22Rv1 (cell line): ENCODE results near the gene CNTN4.

Source experiments
- H3K27ac ChIP-seq: fragments of 450-650 bp; 2 replicates; pipeline ENCODE4 v1.5.1; 2017
- ZFX ChIP-seq: fragments of 450-650 bp; IDR thresholded peaks from 2 replicates; pipeline ENCODE4 v1.6.1; 2017; ENCODE audit warnings: antibody characterized with exemption, borderline replicate concordance
- TF ChIP-seq, protein P1 (sequence below): fragments of 450-650 bp; IDR thresholded peaks from 2 replicates; pipeline ENCODE4 v1.5.1; 2017; ENCODE audit warnings: mild to moderate bottlenecking

Gene CNTN4

DNA sequence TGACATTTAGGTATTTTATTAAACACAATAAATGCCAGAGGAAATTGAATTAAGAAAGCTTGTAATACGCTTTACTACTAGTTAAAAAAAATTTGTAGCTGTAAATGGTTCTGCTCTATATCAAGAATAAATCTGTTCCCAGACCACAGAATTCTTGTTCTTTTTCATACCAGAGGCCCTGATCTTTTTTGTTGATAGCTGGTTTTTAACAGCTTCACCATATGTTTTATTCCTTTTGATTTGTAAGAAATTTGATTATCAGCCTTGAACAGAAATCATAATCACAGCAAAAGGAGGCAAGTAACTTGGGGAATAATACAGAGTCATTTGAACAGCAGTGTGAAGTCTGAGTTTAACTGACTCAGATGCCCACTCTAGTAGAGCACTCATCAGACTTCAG, 202.7 kb downstream of the CNTN4 start:
- TF ChIP-seq, protein P1, sequence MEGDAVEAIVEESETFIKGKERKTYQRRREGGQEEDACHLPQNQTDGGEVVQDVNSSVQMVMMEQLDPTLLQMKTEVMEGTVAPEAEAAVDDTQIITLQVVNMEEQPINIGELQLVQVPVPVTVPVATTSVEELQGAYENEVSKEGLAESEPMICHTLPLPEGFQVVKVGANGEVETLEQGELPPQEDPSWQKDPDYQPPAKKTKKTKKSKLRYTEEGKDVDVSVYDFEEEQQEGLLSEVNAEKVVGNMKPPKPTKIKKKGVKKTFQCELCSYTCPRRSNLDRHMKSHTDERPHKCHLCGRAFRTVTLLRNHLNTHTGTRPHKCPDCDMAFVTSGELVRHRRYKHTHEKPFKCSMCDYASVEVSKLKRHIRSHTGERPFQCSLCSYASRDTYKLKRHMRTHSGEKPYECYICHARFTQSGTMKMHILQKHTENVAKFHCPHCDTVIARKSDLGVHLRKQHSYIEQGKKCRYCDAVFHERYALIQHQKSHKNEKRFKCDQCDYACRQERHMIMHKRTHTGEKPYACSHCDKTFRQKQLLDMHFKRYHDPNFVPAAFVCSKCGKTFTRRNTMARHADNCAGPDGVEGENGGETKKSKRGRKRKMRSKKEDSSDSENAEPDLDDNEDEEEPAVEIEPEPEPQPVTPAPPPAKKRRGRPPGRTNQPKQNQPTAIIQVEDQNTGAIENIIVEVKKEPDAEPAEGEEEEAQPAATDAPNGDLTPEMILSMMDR = no peak
- no peak for TF ChIP-seq ZFX
- H3K27ac ChIP-seq = no peak overlapping the region

GRCh38 chr3:2303566-2303965, 204.9 kb downstream of the CNTN4 start:
- TF ChIP-seq, protein P1 = no peak
- TF ChIP-seq ZFX = no peak
- H3K27ac ChIP-seq = no peak overlapping the region

DNA sequence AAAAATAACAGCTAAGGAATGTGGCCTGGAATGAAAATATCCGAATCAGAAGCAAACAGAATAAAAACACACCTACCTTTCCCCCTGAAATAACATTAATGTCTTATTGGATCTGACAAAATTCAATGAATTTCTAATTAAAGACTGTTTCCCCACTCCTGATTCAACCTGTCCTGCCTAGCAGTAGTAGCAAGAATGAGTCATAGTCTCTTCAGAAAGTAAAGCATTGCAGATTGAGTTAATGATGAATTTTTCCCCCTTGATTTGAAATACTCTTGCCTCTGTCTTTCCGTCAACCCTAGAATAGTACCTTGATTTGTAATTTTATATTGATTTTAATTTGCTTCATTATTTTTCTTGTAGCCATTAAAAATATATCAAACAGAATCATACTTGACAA, 212.4 kb downstream of the CNTN4 start:
- no peak for TF ChIP-seq ZFX
- TF ChIP-seq, protein P1 = no peak
- H3K27ac ChIP-seq = no peak overlapping the region

DNA sequence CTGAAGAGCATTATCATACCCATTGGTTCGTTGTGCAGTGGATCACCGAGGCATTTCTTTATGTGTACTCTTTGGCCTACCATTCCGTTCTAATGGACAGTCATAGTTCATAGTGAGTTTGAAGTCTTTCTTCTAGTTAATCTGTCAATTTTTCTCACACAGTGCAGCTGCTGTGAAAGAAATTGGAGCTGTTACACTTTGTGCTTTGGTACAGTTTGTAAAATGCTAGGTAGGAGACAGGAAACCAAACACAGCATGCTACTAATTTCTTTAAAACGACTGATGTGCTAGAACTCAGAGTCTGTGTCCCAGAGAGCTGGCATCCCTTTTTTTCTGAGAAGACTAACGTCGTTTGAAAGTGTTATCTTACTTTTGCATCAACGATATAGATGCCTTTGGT, 218.9 kb downstream of the CNTN4 start:
- TF ChIP-seq, protein P1 = no peak
- no peak for TF ChIP-seq ZFX
- no peak overlapping the region for H3K27ac ChIP-seq

GRCh38 chr3:2334921-2335320, 236.3 kb downstream of the CNTN4 start:
- no peak overlapping the region for H3K27ac ChIP-seq
- TF ChIP-seq, protein P1 = no peak
- no peak for TF ChIP-seq ZFX

GRCh38 chr3:2343031-2343682, 244.5 kb downstream of the CNTN4 start:
- no peak for TF ChIP-seq ZFX
- TF ChIP-seq, protein P1 = no peak
- H3K27ac ChIP-seq = no peak overlapping the region

- H3K27ac ChIP-seq = no peak overlapping the region
- TF ChIP-seq ZFX = no peak
- TF ChIP-seq, protein P1 = no peak
Measured at GRCh38 chr3:2352134-2352762, 253.6 kb downstream of the CNTN4 start.
